GM10847 (cell line): ENCODE results near the gene AP1M1.

Source experiments
- POLR2A ChIP-seq: IDR thresholded peaks from 2 replicates; pipeline ENCODE4 v1.6.1; 2011; ENCODE audit not compliant: insufficient read length; ENCODE audit errors: extremely low read depth

AP1M1 gene

DNA sequence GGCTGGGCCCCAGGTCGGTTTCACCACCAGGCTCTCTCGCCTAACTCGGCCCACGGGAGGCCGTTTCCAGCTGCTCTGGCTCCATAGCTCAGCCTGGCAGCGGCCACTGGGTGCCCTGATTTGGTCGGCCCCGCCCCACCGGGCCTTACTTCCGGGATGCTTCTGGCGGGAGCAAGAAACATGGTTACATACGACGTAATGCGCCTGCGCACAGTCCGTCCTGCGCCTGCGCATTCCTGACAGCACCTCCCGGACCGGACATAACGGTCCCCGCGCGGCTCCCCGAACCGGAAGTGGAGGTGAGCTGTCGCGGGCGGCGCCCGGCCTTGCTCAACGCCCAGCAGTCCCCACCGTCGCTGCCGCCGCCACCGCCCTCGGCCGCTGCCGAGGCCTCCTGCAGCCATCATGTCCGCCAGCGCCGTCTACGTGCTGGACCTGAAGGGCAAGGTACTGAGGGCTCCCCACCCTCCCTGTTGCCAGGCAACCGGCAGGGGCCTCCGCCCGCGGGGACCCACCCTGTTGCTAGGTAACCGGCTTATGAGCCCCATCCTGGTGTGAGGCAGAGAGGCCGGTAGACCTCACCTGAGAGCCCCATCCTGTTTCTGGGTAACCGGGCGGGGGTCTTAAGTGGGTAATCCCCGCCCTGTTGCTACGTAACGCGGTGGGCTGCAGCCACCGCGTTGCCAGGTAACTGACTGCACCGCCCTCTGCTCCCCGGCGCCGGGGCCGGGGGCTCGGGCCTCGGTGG lies at the start of gene AP1M1:
TSS of gene AP1M1 (plus strand) at position 290 of the 748 bp plus-strand sequence. CDS start at position 406, 116 bp downstream.
- peak; percentile 62 for TF ChIP-seq POLR2A

DNA sequence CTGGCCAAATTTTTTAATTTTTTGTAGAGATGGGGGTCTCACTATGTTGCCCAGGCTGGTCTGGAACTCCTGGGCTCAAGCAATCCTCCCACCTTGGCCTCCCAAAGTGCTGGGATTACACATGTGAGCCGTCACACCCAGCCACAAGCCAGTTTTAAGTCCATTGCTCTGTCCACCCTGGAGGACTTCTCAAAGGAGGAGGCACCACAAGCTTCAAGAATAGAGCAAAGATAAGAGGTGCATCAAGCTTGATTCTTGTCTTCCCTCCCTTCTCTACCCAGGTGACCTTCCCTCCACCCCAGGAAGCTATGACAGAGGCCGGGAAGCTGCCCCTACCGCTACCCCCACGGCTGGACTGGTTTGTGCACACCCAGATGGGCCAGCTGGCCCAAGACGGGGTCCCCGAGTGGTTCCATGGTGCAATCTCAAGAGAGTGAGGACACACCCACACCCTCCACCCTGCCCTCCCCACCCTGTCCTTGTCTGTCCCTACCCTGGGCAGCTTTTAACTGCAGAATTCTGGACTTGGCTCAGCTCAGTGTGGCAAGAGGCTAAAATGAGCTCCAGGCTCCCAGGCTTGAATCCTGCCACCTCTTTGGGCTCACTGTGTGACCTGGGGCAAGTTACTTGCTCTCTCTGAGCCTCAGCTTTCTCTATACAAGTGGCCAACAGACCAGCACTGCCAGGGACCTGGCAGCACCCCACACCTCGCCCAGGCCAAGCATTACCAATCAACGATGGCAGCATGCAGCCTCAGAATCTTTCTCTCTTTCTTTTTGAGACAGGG lies 49.1 kb upstream of the AP1M1 start:
- no peak for TF ChIP-seq POLR2A

DNA sequence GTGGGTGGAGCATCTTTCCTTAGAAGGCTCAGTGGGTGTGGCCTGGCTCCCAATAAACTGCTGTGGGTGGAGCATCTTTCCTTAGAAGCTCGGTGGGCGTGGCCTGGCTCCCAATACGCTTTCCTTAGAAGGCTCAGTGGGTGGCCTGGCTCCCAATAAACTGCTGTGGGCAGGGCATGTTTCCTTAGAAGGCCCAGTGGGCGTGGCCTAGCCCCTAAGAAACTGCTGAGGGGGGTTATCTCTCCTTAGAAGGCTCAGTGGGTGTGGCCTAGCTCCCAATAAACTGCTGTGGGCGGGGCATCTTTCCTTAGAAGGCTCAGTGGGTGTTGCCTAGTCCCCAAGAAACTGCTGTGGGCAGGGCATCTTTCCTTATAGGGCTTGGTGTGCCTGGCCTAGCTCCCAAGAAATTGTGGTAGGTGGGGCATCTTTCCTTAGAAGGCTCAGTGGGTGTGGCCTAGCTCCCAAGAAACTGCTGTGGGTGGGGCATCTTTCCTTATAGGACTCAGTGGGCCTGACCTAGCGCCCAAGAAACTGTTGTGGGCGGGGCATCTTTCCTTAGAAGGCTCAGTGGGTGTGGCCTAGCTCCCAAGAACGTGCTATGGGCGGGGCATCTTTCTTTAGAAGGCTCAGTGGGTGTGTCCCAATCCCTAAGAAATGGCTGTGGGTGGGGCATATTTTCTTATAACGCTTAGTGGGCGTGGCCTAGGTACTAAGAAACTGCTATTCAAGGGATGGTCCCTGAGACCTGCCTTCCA lies 44.0 kb upstream of the AP1M1 start:
- TF ChIP-seq POLR2A = no peak

DNA sequence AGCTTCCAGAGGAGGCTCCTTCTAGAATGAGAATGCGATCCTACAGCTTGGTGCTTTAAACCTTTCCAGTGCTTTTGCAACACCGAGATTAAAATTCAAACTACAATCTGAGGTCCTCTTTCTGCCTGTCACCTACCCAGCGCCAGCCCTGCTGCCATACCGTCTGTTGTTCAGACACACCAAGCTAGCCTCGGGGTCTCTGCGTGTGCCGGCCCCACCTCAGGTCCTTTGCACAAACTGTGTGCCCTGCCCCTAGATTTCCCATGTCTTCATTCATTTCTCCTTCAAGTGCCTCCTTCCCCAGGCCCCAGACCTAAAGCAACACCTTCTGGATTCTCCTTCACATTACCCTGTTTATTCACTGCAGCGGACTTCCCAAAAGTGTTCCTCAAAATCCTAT lies 43.2 kb upstream of the AP1M1 start:
- no peak for TF ChIP-seq POLR2A

DNA sequence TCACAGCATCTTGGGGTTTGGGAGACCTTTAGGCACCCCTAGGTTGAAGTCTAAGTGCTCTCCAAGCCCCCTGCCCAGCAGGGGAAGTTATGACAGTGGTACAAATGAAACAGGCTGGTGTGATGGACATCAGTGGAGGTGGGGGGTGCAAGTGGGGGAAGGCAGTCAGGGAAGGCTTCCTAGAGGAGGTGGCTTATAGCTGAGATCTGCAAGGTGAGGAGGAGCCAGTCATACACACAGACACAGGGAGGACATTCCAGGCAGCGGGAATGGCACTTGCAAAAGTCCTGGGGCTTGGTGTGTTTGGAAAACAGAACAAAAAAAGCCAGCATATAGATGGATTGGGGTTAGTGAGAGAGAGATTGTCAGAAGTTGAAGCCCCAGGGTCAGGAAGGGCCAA lies 42.6 kb upstream of the AP1M1 start:
- TF ChIP-seq POLR2A = no peak

DNA sequence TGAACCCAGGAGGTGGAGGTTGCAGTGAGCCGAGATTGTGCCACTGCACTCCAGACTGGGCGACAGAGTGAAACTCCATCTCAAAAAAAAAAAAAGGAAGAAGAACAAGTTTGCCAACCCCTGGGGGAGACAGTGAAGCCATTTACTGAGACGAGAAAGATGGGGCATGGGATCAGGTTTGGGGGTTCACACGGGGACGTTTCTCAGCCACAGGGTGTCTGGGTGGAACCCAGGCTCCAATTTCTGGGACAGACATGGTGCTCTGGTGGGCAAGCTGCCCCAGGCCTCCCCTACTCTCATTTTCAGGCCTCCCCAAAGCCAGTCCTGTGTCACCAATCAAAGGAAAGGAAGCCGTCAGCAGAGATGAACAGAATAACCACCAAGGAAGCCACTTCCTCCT lies 40.8 kb upstream of the AP1M1 start:
- no peak for TF ChIP-seq POLR2A

DNA sequence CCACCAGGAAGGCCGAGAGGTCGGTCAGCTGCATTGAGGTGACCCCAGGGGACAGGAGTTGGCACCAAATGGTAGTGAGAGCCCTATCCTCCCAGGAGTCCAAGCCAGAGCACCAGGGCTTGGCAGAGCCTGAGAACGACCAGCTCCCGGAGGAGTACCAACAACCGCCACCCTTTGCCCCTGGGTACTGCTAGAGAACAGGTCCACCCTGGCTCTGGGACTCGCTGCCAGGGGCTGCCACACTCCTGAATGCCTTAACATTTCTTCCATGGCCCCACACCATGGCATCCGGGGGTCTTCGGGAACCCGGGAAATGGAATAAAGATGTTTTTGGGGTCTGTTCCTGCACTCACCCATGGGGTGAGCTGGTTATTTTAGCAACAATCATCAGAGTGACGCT lies 40.1 kb upstream of the AP1M1 start:
- no peak for TF ChIP-seq POLR2A

DNA sequence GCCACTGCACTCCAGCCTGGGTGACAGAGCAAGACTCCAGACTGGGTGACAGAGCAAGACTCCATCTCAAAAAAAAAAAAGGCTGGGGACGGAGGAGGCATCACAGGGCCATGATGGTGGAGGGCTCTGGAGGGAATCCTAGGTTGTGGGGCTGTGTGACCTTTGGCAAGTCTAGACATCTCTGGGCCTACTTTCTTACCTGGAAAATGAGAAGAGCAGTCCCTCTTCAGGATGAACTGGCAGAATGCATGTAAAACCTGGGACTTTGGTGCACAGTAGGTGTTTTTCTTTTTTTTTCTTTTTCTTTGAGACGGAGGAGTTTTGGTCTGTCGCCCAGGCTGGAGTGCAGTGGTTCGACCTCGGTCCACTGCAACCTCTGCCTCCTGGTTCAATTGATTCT lies 38.1 kb upstream of the AP1M1 start:
- no peak for TF ChIP-seq POLR2A

DNA sequence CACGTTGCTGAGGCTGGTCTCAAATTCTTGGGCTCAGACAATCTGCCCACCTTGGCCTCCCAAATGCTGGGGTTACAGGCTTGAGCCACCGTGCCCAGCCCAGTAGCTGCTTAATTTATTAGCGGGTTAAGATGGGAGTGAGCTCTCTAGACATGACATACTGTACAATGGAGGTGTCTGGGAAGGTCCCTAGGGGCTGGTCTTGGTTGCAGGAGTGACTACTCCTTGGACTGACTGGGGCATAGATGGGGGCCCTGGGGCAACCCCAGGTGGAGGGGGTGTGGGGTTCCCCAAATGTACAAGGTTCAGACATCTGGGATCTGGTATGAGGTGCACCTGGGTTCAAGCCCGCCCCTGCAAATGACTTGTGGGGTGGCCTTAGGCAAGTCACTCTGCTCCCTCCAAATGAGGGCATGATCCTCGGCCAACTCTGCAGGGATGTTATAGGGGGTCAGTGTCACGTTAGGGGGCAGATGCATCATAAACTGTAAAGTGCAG lies 37.2 kb upstream of the AP1M1 start:
- no peak for TF ChIP-seq POLR2A

DNA sequence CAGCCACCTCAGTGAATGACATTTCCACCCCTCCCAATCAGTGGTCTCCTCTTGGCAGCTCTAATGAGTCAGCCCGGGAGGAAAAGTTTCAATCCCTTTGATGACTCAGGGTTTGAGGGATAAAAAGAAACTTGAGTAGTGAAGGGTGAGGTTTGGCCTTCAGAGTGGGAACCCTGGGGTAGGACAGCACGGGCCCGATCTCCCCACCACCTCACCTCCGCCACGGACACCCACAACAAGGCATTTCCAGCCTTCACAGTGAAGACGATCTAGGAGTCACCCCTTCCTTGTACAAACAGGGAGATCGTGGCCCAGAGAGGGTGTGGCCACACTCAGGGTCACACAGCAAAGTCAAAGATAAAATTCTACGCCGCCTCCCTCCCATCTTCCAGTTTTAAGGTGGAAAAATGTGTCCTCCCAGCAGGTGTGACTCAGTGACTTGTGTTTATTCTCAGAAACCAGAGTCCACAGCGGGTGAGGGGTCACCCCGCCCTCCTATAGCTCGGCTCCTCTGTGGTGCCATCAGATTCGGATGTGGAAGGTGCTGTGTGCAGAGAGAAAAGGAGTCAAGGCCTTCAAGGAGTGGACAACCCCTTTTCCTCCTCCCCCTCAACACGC lies 36.7 kb upstream of the AP1M1 start:
- no peak for TF ChIP-seq POLR2A

DNA sequence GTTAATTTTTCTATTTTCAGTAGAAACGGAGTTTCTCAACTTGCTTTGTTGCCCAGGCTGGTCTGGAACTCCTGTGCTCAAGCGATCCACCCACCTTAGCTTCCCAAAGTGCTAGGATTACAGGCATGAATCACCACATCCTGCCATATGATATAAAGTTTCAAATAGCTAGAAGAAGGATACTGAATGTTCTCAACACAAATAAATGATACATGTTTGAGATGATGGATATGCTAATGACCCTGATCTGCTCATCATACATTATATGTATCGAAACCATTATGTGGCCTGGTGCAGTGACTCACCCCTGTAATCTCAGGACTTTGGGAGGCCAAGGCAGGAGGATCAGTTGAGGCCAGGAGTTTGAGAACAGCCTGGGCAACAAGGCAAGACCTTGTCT lies 35.9 kb upstream of the AP1M1 start:
- TF ChIP-seq POLR2A = no peak

DNA sequence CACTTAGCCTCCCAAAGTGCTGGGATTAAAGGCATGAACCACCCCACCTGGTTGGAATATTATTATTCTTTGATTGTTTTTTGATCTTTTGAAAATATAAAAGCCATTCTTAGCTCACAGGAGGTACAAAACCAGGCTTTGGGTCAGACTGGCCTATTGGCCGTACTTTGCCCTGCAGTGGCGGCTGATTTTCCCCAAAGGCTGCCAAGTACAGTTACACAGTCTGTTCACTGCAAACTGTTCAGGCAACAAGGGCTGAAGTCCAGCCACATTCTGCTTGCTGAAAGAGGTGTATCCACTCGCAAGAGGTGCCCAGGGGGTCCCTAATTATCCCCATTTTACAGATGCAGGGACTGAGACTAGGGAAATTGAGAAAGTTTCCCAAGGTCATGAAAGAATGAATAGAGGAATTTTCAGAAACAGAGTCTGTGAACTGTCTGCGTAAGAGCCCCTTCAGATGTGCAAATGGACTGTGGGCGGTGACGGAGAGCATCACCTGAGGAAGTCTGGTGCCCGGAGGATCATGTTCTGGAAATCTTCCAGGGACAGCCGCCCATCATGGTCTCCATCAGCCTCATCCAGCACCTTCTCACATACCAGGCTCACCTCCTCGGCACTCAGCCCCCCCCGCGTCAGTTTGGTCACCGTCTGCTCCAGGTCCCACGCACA lies 33.4 kb upstream of the AP1M1 start:
- TF ChIP-seq POLR2A = no peak

DNA sequence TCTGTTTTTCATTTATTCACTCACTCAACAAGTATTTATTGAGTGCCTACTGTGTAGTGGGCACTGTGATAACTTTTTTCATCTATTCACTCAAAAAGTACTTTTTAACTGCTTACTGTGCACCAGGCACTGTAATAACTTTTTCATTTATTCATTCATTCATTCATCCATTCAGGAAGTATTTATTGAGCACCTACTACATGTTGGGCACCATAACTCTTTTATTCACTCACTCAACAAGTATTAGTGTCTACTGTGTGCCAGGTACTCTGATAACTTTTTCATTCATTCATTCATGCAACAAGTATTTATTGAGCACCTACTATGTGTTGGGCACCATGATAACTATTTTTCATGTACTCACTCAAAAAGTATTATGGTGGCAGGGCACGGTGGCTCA lies 31.3 kb upstream of the AP1M1 start:
- TF ChIP-seq POLR2A = no peak

DNA sequence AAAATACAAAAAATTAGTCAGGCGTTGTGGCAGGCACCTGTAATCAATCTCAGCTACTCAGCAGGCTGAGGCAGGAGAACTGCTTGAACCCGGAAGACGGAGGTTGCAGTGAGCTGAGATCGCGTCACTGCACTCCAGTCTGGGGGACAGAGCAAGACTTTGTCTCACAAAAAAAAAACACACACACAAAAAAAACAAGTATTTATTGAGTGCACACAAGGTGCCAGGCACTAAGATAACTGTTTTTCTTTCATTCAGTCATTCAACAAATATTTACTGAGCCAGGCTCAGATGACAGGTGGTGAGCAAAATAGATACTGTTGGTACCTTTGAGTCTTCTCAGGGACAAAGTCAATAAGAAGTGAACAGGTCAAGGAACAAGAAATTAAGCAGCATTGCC lies 30.7 kb upstream of the AP1M1 start:
- TF ChIP-seq POLR2A = no peak

DNA sequence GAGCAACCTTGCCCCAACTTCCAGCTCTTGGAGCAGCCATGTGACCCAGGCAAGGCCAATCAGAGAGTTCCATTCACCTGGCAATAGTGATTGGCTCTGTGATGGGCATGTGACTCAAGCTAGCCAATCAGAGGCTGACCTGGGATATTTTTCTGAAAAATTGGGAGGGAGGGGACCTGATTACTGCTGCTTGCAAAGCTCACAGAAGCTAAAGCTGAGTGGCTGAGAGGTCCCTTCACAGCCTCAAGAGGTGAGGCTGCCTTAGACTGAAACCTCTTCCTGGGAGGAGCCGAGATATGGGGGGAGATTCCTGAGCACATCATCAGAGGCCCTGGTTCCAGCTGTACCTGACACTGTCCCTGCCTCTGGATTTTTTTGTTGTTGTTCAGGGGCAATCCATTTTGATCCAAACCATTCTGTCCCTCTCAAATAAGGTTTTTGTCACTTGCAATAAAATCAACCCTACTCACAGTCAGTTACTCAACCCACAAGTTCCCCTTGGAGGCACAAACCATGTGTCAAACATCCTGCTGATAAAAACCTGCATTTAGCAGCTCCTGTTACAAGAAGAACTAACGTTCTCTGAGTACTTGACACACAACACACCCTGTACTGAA lies 29.1 kb upstream of the AP1M1 start:
- no peak for TF ChIP-seq POLR2A

DNA sequence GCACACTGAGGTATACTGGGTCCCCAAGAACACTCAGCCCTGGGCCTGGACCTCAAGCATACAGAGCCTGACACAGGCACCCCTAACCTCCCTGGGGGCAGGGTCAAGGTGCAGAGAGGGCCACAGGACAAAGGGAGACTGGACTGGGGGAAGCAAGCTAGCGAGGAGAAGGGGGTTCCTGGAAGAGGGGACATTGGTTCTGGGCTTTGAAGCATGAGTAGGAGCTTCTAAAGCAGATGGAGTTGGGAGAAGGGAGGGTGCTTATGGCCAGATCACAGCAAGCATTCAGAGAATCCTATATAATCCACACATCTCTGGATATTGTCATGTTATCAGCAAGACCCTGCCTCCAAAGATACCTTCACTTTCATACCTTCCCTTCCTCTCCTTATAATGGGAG lies 27.6 kb upstream of the AP1M1 start:
- TF ChIP-seq POLR2A = no peak
